ENCODE results near the gene GLYATL1. TPM values are rescaled to one million over a fixed set of nuclear protein-coding genes. Genes with fewer than 3 reads are reported as not detected.

GLYATL1 gene
- total RNA-seq, 4 donors from 2014 or later = 0.30 to 6.8 (median 2.3) TPM

DNA sequence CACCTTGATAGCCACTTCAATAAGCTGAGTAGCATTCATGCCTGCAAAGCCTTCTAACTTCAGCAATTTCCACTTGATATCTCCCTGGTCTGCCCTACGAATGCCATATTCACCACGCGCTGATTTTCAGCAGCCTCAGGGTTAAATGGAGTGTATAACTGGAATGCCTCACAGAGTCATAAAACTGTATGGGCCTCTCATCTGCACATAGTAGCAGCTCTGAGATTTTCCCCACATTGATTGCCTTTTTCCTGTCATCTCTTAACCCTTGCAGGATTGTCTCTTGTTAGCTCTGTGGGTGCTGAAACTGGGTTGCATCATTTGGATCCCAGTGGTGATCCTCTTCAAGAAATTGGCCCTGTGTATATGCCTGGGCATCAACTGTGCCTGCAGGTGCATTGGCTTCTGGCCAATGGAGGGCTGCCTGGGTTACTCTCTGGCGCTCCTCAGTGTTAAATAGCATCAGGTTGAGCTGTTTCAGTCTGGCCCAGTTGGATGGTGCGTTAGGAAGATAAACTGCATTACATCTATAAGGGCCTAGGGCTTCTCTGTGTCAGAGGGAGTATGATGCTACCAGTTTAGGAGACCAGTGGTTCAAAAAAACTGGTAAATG is 17.4 kb upstream of the GLYATL1 start:
- intact Hi-C loops (cut with DNase I; ENCODE audit: low total_unique reads) = no loop called here

GRCh38 chr11:58922479-58922878 is 16.8 kb upstream of the GLYATL1 start:
- H3K4me3 ChIP-seq (ENCODE audit: low read depth, poor library complexity, severe bottlenecking) = no peak overlapping the region
- intact Hi-C loops (cut with DNase I; ENCODE audit: low total_unique reads) = no loop called here
- WGBS, 2 donors = 29 to 34% methylated on average over 5 of the region's 5 CpGs
- TF ChIP-seq POLR2A (IDR thresholded peaks at IDR 0.05) = no peak
- no peak for TF ChIP-seq CTCF (IDR thresholded peaks at IDR 0.05)
- peak in 1 of 2 donors; percentile 31 for DNase-seq (ENCODE audit: low spot score in 2 of 2)

More for the DNA sequence above, 17.4 kb upstream of the GLYATL1 start:
- TF ChIP-seq CTCF (IDR thresholded peaks at IDR 0.05) (no peak), POLR2A (IDR thresholded peaks at IDR 0.05) (no peak)
- WGBS, 2 donors = 58 to 62% methylated on average over 5 of the region's 5 CpGs
- no peak overlapping the region for H3K4me3 ChIP-seq (ENCODE audit: low read depth, poor library complexity, severe bottlenecking)
- peak in 1 of 2 donors; percentile 31 for DNase-seq (ENCODE audit: low spot score in 2 of 2)

GRCh38 chr11:58923300-58923788 is 15.9 kb upstream of the GLYATL1 start:
- intact Hi-C loops (cut with DNase I; ENCODE audit: low total_unique reads) = no loop called here
- H3K4me3 ChIP-seq (ENCODE audit: low read depth, poor library complexity, severe bottlenecking) = no peak overlapping the region
- WGBS, 2 donors = 2 to 4% methylated on average over 5 of the region's 5 CpGs
- TF ChIP-seq CTCF (IDR thresholded peaks at IDR 0.05) = no peak
- TF ChIP-seq POLR2A (IDR thresholded peaks at IDR 0.05) = no peak
- peak; percentile 39 to 80 for DNase-seq (ENCODE audit: low spot score in 2 of 2)

DNA sequence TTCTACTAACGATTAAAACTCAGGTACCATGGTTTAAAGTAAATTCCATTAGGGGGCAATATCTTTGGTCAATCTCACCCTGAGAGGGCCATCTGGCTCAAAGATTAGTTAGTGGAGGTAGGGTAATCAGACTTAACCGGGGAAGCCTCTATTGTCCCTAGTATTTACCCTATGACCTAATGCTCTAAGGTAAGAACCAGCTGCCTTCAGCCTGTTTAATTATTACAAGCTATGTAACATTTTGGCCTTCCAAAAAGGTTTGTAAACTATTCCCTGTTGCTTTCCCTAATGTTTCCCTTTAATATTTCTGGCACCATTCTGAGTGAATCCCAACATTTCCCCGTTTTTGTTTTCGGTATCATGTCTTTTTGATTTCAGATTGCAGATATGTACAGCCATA is 15.1 kb upstream of the GLYATL1 start:
- no peak overlapping the region for H3K4me3 ChIP-seq (ENCODE audit: low read depth, poor library complexity, severe bottlenecking)
- no peak for DNase-seq (ENCODE audit: low spot score in 2 of 2)
- intact Hi-C loops (cut with DNase I; ENCODE audit: low total_unique reads) = no loop called here
- WGBS, 2 donors = 41 to 44% methylated on average over 4 of the region's 4 CpGs
- TF ChIP-seq POLR2A (IDR thresholded peaks at IDR 0.05) (no peak), CTCF (IDR thresholded peaks at IDR 0.05) (no peak)

DNA sequence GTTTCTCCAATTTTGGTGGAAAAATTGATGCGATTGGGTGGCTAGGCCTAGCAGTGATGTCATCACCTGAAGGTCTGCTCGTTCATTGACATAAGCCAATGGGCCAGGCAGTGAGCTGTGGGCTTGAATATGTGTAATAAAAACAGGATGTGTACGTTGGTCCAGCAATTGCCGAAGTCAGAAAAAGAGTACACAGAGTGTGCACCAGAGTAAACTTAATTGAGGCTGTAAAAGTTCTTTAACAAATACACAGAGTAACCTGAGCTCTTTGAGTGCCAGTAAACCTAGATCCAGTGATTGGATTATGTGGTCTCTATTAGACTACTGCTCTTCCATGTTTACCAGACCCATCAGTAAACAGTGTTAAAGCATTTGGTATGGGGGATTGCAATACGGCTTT is 13.0 kb upstream of the GLYATL1 start:
- WGBS, 2 donors = 65% methylated on average over 5 of the region's 5 CpGs
- intact Hi-C loops (cut with DNase I; ENCODE audit: low total_unique reads) = no loop called here
- no peak for DNase-seq (ENCODE audit: low spot score in 2 of 2)
- no peak overlapping the region for H3K4me3 ChIP-seq (ENCODE audit: low read depth, poor library complexity, severe bottlenecking)
- TF ChIP-seq POLR2A (IDR thresholded peaks at IDR 0.05) (no peak), CTCF (IDR thresholded peaks at IDR 0.05) (no peak)

DNA sequence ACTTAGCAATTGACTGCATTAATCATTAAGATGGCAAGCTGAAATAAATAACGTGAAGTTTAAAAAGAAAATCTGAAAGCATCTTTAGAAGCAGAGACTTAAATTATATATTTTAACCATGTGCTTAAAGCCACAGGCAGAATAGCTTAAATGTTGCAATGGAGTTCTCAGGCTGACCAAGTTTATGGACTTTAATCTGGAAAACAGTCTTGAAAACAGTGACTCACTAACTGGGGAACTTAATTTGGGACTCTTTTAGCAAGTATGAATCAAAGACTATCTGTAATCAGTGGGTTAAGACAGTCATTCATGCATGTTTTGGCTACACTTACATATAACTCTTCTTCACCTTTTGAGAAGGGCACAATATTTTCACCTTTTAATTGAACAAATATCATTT is 12.6 kb upstream of the GLYATL1 start:
- no peak overlapping the region for H3K4me3 ChIP-seq (ENCODE audit: low read depth, poor library complexity, severe bottlenecking)
- 47 to 49% methylated on average over 1 of the region's 1 CpG for WGBS, 2 donors
- DNase-seq (ENCODE audit: low spot score in 2 of 2) = no peak
- intact Hi-C loops (cut with DNase I; ENCODE audit: low total_unique reads) = no loop called here
- no peak for TF ChIP-seq POLR2A (IDR thresholded peaks at IDR 0.05)
- no peak for TF ChIP-seq CTCF (IDR thresholded peaks at IDR 0.05)
